ENCODE results near the gene SEPTIN5.
"Not testable (repeated sequence)": the region's sequence is repeated elsewhere in the genome, so short reads cannot be mapped to it uniquely, and the experiment has no call there.

Gene SEPTIN5

GRCh38 chr22:19680911-19681862 lies 33.1 kb upstream of the SEPTIN5 start:
- no peak for DNase-seq

- no peak for DNase-seq
Measured at GRCh38 chr22:19681863-19682245, 32.4 kb upstream of the SEPTIN5 start.

- DNase-seq, result no peak
Measured at GRCh38 chr22:19686946-19687345, 27.4 kb upstream of the SEPTIN5 start.

- no peak for DNase-seq
Measured at GRCh38 chr22:19687561-19688300, 26.6 kb upstream of the SEPTIN5 start.

GRCh38 chr22:19688301-19689290 lies 25.7 kb upstream of the SEPTIN5 start:
- no peak for DNase-seq

GRCh38 chr22:19689408-19689807 lies 24.9 kb upstream of the SEPTIN5 start:
- no peak for DNase-seq

- DNase-seq, result no peak
Measured at GRCh38 chr22:19691007-19691720, 23.1 kb upstream of the SEPTIN5 start.

GRCh38 chr22:19691721-19692341 lies 22.5 kb upstream of the SEPTIN5 start:
- DNase-seq, result no peak

GRCh38 chr22:19693581-19693980 lies 20.7 kb upstream of the SEPTIN5 start:
- DNase-seq, result no peak

GRCh38 chr22:19693981-19694670 lies 20.2 kb upstream of the SEPTIN5 start:
- no peak for DNase-seq

- DNase-seq, result no peak
Measured at GRCh38 chr22:19694696-19695095, 19.6 kb upstream of the SEPTIN5 start.

- DNase-seq, result no peak
Measured at GRCh38 chr22:19696504-19697276, 17.6 kb upstream of the SEPTIN5 start.

- not testable (repeated sequence) for DNase-seq
Measured at GRCh38 chr22:19697871-19698270, 16.4 kb upstream of the SEPTIN5 start.

GRCh38 chr22:19700790-19701419 lies 13.4 kb upstream of the SEPTIN5 start:
- DNase-seq, result no peak

GRCh38 chr22:19701420-19702145 lies 12.7 kb upstream of the SEPTIN5 start:
- no peak for DNase-seq

GRCh38 chr22:19703869-19704268 lies 10.4 kb upstream of the SEPTIN5 start:
- no peak for DNase-seq

GRCh38 chr22:19704355-19705015 lies 9.8 kb upstream of the SEPTIN5 start:
- DNase-seq, result no peak
